T-helper 1 cell treated with Interleukin-12 subunit alpha and Interleukin-12 subunit beta and Interleukin-4 antibody, amounts not matched to agents 30 μg/mL and 1 μg/mL, for 36 hours (primary cell): ENCODE measurements around the gene PIK3R4.

ENCODE experiments used
- H3K27ac Mint-ChIP-seq: one replicate; pipeline ENCODE4 v1.8.0; 2021; ENCODE audit warnings: mild to moderate bottlenecking, mixed read lengths
- H3K27me3 Mint-ChIP-seq: one replicate; pipeline ENCODE4 v1.8.0; 2021; ENCODE audit warnings: low read depth, mixed read lengths
- H3K36me3 Mint-ChIP-seq: one replicate; pipeline ENCODE4 v1.8.0; 2021; ENCODE audit warnings: low read depth, mixed read lengths
- H3K4me1 Mint-ChIP-seq: one replicate; pipeline ENCODE4 v1.8.0; 2021; ENCODE audit warnings: low read depth, mixed read lengths
- H3K4me3 Mint-ChIP-seq: one replicate; pipeline ENCODE4 v1.8.0; 2021; ENCODE audit warnings: mild to moderate bottlenecking, moderate library complexity, mixed read lengths
- H3K9me3 Mint-ChIP-seq: one replicate; pipeline ENCODE4 v1.8.0; 2021; ENCODE audit warnings: mixed read lengths

Gene PIK3R4

DNA sequence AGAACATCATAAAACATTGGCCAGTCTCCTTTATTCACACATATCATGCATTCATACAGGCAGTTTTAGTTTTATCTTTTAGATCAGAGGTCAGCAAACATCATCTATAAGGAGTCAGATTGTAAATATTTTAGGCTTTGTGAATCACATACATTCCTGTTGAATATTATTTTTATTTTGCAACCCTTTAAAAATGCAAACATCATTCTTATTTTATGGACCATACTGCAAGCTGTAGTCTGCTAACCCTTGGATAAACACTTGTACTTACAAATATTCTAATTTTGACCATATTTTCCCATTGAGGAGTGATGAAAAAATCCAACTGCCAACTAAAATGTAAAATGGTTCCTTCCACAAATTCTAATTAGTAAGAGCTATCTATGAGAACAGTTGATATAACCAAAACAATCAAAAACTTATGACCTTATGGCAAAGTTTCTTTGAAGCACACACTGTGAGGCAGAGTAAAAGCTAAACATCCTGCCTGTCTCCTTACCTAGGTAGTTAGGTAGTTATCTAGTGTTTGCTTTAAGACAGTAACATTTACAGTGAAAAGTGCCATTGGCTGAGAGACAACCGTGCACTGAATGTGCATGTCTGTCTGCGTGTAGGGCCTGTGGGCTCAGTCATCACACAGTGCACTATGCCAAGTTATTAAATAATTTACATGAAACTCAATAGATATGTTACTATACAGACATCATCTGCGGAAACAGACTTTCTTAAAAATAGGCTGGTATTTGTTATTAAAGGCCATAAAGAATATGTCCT is 57.7 kb downstream of the PIK3R4 start:
- Mint-ChIP-seq H3K9me3 (no peaks in the 10 kb centered on the region), H3K36me3 (peaks cover 18% of the 10 kb centered on the region)

DNA sequence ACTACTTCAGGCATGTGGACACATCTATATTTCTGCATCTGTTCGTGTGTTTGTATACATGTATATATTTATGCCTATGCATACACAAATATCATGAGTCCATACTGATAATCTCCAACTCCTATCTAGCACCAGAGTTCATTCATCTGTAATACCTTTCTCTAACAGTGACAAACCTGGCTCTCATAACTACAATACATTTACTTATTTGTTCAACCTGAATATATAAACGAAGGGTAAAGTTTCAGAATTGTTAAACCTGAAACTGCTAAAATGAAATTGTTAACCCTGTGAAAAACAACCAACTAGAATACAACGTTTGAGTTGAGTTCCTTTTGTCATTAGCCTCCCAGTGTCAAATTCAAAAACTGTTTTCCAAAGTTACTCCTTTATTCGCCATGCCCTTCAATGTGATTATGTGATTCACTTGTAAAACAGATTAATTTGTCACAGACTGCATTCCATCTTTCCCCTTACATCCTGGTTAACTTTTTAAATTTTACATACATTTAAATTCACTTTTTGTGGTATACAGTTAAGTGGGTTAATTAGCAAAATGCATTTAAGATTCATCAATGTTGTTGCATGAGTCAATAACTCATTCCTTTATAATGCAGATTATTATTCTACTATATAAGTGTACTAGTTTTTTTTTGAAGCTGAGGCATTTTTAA is 58.5 kb downstream of the PIK3R4 start:
- Mint-ChIP-seq H3K36me3 (peaks cover 24% of the 10 kb centered on the region), H3K9me3 (no peaks in the 10 kb centered on the region), H3K27ac (no peak overlapping the region), H3K4me3 (no peak overlapping the region), H3K4me1 (peaks cover 2% of the 10 kb centered on the region), H3K27me3 (no peaks in the 10 kb centered on the region)

More for the DNA sequence above, 57.7 kb downstream of the PIK3R4 start:
- Mint-ChIP-seq H3K4me1 (peaks cover 2% of the 10 kb centered on the region), H3K4me3 (no peak overlapping the region), H3K27ac (no peak overlapping the region), H3K27me3 (no peaks in the 10 kb centered on the region)

DNA sequence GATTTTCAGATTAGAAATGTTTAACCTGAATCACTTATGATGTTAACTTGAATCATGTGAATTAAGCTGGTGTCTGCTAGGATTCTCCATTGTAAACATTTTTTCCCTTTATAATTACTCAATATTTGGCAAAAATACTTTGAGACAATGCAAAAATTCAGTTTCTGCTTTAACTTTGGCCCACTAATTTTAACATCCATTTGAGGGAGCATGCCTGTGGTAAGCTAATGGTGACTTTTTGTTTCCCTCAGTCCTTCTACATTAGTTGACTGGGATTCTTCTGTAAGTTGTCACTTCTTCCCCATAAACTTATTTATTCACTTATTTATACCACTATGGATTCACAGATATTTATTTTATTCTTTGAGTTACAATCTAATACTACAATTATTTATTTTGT is 59.3 kb downstream of the PIK3R4 start:
- no peaks in the 10 kb centered on the region for H3K27me3 Mint-ChIP-seq
- H3K9me3 Mint-ChIP-seq = no peaks in the 10 kb centered on the region
- H3K36me3 Mint-ChIP-seq = peaks cover 31% of the 10 kb centered on the region

DNA sequence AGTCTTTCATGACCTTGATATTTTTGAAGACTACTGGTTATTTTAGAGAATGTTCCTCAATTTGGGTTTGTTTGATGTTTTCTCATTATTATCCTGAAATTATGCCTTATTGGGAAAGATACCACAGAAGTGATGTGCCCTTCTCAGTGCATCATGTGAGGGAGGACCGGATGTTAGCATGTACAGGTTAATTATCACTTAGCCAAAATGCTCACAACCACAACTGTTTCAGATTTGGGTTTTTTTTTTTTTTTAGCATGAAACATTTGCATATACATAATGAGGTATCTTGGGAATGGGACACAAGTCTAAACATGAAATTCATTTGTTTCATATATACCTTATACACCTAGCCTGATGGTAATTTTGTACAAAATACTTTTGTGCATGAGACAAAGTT is 59.8 kb downstream of the PIK3R4 start:
- Mint-ChIP-seq H3K27me3 (no peaks in the 10 kb centered on the region), H3K4me1 (peaks cover 2% of the 10 kb centered on the region), H3K4me3 (no peak overlapping the region), H3K36me3 (peaks cover 30% of the 10 kb centered on the region), H3K27ac (no peak overlapping the region), H3K9me3 (no peaks in the 10 kb centered on the region)

More for the DNA sequence above, 59.3 kb downstream of the PIK3R4 start:
- Mint-ChIP-seq H3K4me1 (peaks cover 2% of the 10 kb centered on the region), H3K4me3 (no peak overlapping the region), H3K27ac (no peak overlapping the region)

DNA sequence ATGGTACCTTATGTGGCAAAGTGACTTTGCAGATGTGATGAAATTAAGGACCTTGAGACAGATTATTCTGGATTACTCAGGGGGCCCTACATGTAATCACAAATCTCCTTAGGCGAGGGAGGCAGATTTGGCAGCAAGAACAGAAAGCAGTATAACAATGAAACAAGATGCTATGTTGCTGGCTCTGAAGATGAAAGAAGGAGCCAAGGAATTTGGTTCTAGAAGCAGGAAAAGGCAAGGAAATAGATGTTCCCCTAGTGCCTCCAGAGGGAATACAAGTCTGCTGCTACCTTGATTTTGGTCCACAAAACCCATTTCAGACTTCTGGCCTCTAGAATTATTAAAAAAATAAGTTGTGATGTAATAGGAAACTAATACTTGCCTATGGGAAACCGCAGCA is 64.5 kb downstream of the PIK3R4 start:
- Mint-ChIP-seq H3K27ac (no peak overlapping the region), H3K4me1 (no peaks in the 10 kb centered on the region), H3K36me3 (peaks cover 24% of the 10 kb centered on the region), H3K9me3 (no peaks in the 10 kb centered on the region), H3K27me3 (no peaks in the 10 kb centered on the region), H3K4me3 (no peak overlapping the region)

DNA sequence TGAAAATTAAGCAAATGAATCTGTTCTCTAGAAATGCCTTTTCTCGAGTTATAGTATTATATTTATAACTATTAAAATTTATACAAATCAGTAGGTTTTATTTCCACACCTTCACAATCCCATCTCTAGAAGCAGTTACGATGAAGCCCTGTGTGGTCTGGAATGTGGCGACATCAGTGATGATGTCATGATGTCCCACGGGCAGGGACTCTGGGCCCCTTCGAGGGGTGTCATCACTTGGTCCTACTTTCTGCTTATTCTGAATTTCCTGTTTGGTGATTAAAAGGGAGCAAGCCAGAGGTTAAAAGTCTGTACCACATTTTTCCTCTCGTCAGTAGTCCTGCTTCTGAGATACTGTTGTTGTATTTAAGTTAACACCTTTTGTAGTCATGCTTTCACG is 67.4 kb downstream of the PIK3R4 start:
- H3K27ac Mint-ChIP-seq = no peak overlapping the region
- peaks cover 32% of the 10 kb centered on the region for H3K36me3 Mint-ChIP-seq
- H3K4me1 Mint-ChIP-seq = no peaks in the 10 kb centered on the region
- H3K4me3 Mint-ChIP-seq = no peak overlapping the region
- no peaks in the 10 kb centered on the region for H3K27me3 Mint-ChIP-seq
- H3K9me3 Mint-ChIP-seq = no peaks in the 10 kb centered on the region

DNA sequence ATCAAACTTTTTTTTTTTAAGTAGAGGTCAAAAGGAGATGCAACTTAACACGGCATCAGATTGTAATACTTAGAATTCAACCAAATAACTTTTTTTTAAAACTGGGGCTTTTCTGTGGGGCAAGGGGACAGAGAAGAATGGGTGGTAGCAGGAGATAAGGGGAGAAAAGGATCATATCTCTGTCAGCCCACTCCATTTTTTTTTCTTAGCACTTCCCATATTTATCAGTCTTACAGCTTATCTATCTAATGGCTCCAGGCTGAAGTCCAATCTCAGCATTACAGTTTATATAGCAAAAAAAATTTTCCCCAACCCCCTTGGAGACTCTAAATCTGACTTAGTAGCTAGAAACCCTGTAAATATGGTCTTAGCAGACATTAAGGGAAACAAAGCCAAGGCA is 69.3 kb downstream of the PIK3R4 start:
- Mint-ChIP-seq H3K9me3 (no peaks in the 10 kb centered on the region), H3K4me3 (no peak overlapping the region), H3K4me1 (no peaks in the 10 kb centered on the region), H3K36me3 (peaks cover 20% of the 10 kb centered on the region), H3K27me3 (no peaks in the 10 kb centered on the region), H3K27ac (no peak overlapping the region)

DNA sequence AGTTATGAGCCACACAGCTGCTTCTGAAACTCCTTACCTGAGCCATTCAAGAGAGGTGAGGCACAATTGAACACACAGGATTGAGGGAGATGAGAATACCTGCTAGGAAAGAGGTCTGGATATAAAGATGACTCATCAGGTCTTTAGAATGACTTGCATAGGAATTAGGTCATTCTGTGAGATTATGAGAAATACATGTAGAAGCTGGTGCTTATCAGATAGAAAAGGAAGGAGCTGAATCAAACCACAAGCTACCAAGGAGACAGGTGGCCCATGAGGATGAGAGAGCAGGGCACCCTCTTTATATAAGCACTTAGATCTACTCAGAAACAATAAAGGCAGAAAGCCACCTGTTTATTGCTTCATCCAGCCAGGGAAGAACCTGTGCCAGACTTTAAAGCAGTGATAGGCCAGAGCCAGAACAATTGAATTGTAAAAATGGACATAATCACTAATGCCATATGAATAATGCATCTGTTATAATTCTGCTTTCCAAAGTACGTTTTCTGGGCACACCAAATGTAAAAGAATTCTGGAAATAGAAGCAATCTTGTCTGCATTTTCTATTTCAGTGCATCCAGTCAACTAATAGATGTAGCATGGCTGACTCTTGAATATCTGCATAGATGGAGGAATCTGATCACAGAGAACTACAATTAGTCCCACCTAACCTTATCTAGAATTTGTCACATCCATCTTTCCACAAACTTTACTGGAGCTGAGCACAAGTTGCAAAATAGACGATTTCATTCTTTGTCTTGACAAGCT is 74.9 kb downstream of the PIK3R4 start:
- H3K36me3 Mint-ChIP-seq = peaks cover 13% of the 10 kb centered on the region
- no peaks in the 10 kb centered on the region for H3K9me3 Mint-ChIP-seq
- no peaks in the 10 kb centered on the region for H3K27me3 Mint-ChIP-seq
- H3K4me3 Mint-ChIP-seq = no peak overlapping the region
- no peak overlapping the region for H3K27ac Mint-ChIP-seq
- no peaks in the 10 kb centered on the region for H3K4me1 Mint-ChIP-seq

DNA sequence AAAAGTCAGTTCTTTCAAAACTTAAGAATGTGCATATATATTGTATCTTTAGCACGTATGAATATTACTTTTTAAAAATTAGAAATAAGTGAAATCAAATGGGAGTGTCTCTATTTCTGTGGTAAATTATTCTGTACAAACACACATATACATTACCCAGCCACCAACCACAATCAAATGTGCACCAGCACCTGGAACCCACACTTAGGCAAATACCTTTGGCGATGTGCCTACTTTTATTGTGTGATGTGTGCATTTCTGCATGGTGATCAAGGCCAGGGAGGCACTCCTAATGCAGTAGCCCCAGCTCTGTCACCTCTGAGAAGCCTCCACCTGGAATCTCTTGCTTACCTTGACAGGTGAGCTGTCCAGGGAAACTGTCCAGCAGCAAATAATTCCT is 76.9 kb downstream of the PIK3R4 start:
- Mint-ChIP-seq H3K4me3 (no peak overlapping the region), H3K36me3 (peaks cover 7% of the 10 kb centered on the region), H3K9me3 (no peaks in the 10 kb centered on the region)

DNA sequence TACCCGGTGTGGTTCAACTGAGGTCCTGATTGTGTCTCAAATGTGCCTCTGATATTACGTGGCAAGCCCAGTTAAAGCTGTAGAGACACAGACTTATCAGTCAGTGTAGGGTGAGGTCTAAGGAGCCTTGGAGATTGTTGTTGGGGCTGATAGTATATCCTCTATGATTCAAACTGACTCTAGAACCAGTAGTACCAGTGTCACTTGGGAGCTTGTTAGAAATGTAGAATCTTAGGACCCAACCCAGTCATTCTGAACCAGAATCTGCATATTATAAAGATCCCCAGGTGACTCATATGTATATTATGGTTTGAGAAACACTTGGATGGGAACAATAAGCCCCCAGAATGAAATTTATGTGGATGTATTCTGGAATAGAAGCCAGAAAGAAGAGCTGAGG is 83.5 kb downstream of the PIK3R4 start:
- Mint-ChIP-seq H3K4me3 (no peak overlapping the region), H3K4me1 (no peaks in the 10 kb centered on the region), H3K9me3 (no peaks in the 10 kb centered on the region), H3K27me3 (no peaks in the 10 kb centered on the region), H3K27ac (no peak overlapping the region), H3K36me3 (no peaks in the 10 kb centered on the region)

More for the DNA sequence above, 76.9 kb downstream of the PIK3R4 start:
- Mint-ChIP-seq H3K27me3 (no peaks in the 10 kb centered on the region), H3K4me1 (no peaks in the 10 kb centered on the region), H3K27ac (no peak overlapping the region)

DNA sequence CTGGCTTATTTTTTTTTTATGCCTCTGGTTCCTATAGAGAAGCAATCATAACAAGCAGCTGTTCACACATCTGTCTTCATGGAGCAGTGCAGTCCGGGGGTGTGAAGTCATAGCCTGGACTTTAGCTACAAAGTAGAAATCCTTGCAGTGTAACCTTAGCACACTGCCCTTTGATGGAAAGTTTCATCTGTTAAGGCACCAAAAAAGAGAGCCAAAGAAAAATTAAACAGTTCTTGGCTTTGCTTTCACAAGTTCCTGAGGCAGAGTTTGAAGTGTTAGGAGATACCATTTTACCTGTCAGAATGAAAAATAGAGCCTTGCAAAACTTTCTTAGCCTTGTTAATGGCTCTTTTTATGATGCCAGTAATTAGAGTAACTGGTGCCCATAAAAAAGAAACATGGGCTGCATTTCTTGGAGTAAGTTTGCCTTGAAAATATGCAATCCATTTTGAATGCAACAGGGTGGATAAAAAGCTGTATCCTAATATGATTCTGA is 84.1 kb downstream of the PIK3R4 start:
- Mint-ChIP-seq H3K4me1 (no peaks in the 10 kb centered on the region), H3K9me3 (no peaks in the 10 kb centered on the region), H3K4me3 (no peak overlapping the region), H3K36me3 (no peaks in the 10 kb centered on the region), H3K27me3 (no peaks in the 10 kb centered on the region), H3K27ac (no peak overlapping the region)

DNA sequence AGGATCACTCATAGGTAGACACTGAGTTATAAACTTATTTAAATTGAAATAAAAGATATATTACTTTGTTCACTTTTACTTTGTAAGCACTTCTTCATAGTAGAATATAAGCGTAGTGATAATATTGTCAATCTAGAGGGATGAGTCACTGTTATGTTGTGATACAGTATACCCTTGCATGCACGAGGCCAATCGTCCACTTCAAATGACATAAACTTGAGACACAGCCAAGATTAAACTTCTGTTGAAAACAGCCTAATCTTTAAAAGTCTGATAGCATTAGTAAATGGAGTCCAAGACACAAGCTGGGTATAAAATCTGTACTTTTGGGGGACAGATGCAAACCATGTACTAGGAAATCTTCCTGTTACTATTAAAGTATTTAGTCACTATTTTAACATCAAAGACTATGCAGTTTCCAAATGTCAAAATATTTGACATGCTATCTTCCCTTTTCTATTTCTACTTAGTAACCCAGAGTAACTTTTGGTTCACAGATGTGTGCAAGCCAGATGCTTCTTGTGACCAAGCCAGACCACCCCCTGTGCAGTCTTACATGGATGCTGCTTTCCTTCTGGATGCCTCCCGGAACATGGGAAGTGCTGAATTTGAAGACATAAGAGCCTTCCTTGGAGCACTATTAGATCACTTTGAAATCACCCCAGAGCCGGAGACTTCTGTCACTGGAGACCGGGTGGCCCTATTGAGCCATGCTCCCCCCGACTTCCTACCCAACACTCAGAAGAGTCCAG is 85.3 kb downstream of the PIK3R4 start:
- no peak overlapping the region for H3K27ac Mint-ChIP-seq
- no peaks in the 10 kb centered on the region for H3K4me1 Mint-ChIP-seq
- no peak overlapping the region for H3K4me3 Mint-ChIP-seq
- no peaks in the 10 kb centered on the region for H3K36me3 Mint-ChIP-seq
- H3K27me3 Mint-ChIP-seq = no peaks in the 10 kb centered on the region
- H3K9me3 Mint-ChIP-seq = no peaks in the 10 kb centered on the region

DNA sequence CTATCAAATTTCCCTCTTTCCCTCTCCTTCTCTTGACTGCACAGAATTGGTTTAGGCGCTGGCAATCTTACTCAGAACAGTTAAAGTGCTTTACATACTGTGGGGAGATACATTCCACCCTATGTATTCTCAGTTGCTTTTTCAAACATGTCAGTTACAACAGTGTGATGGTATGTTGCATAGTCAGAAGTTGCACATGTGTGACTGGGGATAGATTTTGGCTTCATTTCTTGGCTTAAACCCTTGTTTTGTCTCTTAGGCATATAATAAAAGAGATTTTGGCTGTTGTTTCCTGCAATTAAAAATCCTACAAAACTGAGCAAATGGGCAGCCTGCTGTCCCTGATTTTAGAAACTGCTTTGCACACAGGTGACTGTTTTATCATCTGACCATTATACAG is 86.7 kb downstream of the PIK3R4 start:
- Mint-ChIP-seq H3K9me3 (no peaks in the 10 kb centered on the region), H3K27ac (no peak overlapping the region), H3K4me1 (no peaks in the 10 kb centered on the region), H3K4me3 (no peak overlapping the region), H3K36me3 (no peaks in the 10 kb centered on the region), H3K27me3 (no peaks in the 10 kb centered on the region)

DNA sequence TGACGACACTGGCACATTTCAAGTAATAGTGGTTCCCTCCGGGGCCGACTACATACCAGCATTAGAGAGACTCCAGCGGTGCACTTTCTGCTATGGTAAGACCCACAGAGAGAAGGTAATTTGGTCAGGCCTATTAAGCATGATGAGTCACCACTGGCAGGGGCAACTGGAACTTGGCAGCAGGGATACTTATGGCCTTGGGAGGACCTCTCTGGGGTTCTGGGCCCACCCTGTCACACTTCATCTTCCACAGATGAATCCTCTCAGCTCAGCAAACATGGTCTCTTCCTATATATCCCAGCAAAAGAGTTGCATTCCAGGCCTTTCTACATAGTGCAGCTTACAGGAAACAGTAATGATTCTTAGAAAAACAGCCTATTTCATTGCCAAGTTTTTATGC is 88.0 kb downstream of the PIK3R4 start:
- H3K4me3 Mint-ChIP-seq = no peak overlapping the region
- H3K9me3 Mint-ChIP-seq = no peaks in the 10 kb centered on the region
- H3K27me3 Mint-ChIP-seq = no peaks in the 10 kb centered on the region
- H3K27ac Mint-ChIP-seq = no peak overlapping the region
- no peaks in the 10 kb centered on the region for H3K36me3 Mint-ChIP-seq
- H3K4me1 Mint-ChIP-seq = no peaks in the 10 kb centered on the region
